SH-SY5Y (cell line): ENCODE measurements around the gene WDR7.

Experiments used
- GATA2 ChIP-seq: IDR thresholded peaks from 2 replicates; pipeline ENCODE4 v1.6.1; 2011; ENCODE audit warnings: mild to moderate bottlenecking, low read depth, low read length
- GATA3 ChIP-seq: IDR thresholded peaks from 2 replicates; pipeline ENCODE4 v1.6.1; 2011; ENCODE audit warnings: low read depth, mild to moderate bottlenecking, low read length, moderate library complexity

DNA sequence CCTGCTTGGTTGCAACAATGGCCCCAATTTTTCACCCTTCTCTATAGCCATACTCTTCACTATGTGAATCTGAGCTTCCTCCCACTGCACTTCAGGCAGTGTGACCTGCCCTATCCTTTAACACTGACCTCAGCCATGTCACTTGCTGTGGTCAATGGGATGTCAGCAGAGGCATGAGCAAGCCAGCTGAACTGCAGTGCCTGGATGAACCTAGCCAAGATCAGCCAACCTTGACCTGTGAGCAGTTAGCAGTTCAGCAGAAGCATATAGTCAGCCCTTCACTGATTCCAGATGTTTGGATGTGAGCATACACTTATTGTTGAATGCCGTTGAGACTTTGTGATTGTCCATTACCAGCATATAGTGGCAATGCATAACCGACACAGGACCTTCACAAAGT lies 432.3 kb downstream of the WDR7 start:
- TF ChIP-seq GATA3: no peak
- TF ChIP-seq GATA2: no peak
